IMR-90 (cell line): ENCODE measurements around the gene WARS2. TPM values are rescaled to one million over a fixed set of nuclear protein-coding genes. Genes with fewer than 3 reads are reported as not detected.

Experiments used
- ATAC-seq: fragments of 200-7000 bp; cut with Tn5 transposase; 2 replicates; pipeline ENCODE4 v1.9.1; 2020; ENCODE audit warnings: low read depth, mild to moderate bottlenecking, moderate library complexity
- BruUV-seq: library from RNA; stranded (reverse); fragments of 400-500 nt; replicated peaks from 2 replicates; lab custom pipeline; 2021; lab: Mats Ljungman, UMichigan
- CTCF ChIA-PET: fragments of 300-600 bp; formaldehyde crosslinking; extraction: SDS; loops from one replicate; lab custom pipeline; 2021; ENCODE audit warnings: antibody characterized with exemption; lab: Yijun Ruan, JAX
- POLR2A ChIA-PET: fragments of 300-600 bp; sonication (Branson Sonifier 250); formaldehyde crosslinking; loops from one replicate; lab custom pipeline; 2022; ENCODE audit warnings: antibody characterized with exemption; ENCODE audit not compliant: unreplicated experiment; lab: Charles Lee
- DNase-seq: peaks from one replicate; pipeline ENCODE4 v3.0.0; 2013
- H2AFZ ChIP-seq: replicated peaks from 2 replicates; pipeline ENCODE3; 2013; ENCODE audit warnings: low read length, mild to moderate bottlenecking; ENCODE audit not compliant: poor library complexity
- H2AK5ac ChIP-seq: 2 replicates; pipeline ENCODE4 v1.6.1; 2013; ENCODE audit warnings: low read depth, low read length, inconsistent platforms
- H2AK9ac ChIP-seq: replicated peaks from 2 replicates; pipeline ENCODE3; 2013; ENCODE audit warnings: mild to moderate bottlenecking, low read depth, low read length, moderate library complexity; ENCODE audit not compliant: poor library complexity
- H2BK120ac ChIP-seq: 2 replicates; pipeline ENCODE4 v1.6.1; 2013; ENCODE audit warnings: low read depth, low read length, inconsistent platforms
- H2BK15ac ChIP-seq: 3 replicates; pipeline ENCODE4 v1.6.1; 2013; ENCODE audit warnings: low read depth, low read length, inconsistent platforms
- H2BK20ac ChIP-seq: 2 replicates; pipeline ENCODE4 v1.6.1; 2013; ENCODE audit warnings: low read depth, mild to moderate bottlenecking, inconsistent platforms, low read length, moderate library complexity
- H2BK5ac ChIP-seq: 2 replicates; pipeline ENCODE4 v1.6.1; 2013; ENCODE audit warnings: mild to moderate bottlenecking, low read depth, low read length, inconsistent platforms; ENCODE audit not compliant: poor library complexity, severe bottlenecking
- H3K14ac ChIP-seq: replicated peaks from 2 replicates; pipeline ENCODE4 v1.6.1; 2013; ENCODE audit warnings: low read depth, low read length, inconsistent platforms
- H3K18ac ChIP-seq: 2 replicates; pipeline ENCODE4 v1.6.1; 2013; ENCODE audit warnings: low read depth, low read length, control low read depth
- H3K23ac ChIP-seq: 2 replicates; pipeline ENCODE4 v1.6.1; 2013; ENCODE audit warnings: low read depth, low read length, inconsistent platforms
- H3K27ac ChIP-seq: 2 replicates; pipeline ENCODE4 v1.5.1; 2013; ENCODE audit warnings: mild to moderate bottlenecking, control low read depth, low read length; ENCODE audit not compliant: insufficient read depth
- H3K27me3 ChIP-seq: 2 replicates; pipeline ENCODE4 v1.6.1; 2013; ENCODE audit warnings: low read length; ENCODE audit not compliant: control insufficient read depth, insufficient read depth
- H3K36me3 ChIP-seq: 2 replicates; pipeline ENCODE4 v1.6.1; 2013; ENCODE audit warnings: low read length, mixed read lengths; ENCODE audit not compliant: control insufficient read depth, insufficient read depth
- H3K4ac ChIP-seq: 2 replicates; pipeline ENCODE4 v1.6.1; 2013; ENCODE audit warnings: low read depth, low read length, inconsistent platforms
- H3K4me1 ChIP-seq: 2 replicates; pipeline ENCODE4 v1.6.1; 2013; ENCODE audit warnings: low read length, mixed read lengths; ENCODE audit not compliant: control insufficient read depth, insufficient read depth
- H3K4me2 ChIP-seq: 2 replicates; pipeline ENCODE4 v1.6.1; 2013; ENCODE audit warnings: low read depth, mild to moderate bottlenecking, control low read depth, low read length, moderate library complexity
- H3K4me3 ChIP-seq: 2 replicates; pipeline ENCODE4 v1.5.1; 2013; ENCODE audit warnings: low read depth, mild to moderate bottlenecking, control low read depth, low read length, moderate library complexity; ENCODE audit not compliant: insufficient read depth
- H3K56ac ChIP-seq: 2 replicates; pipeline ENCODE4 v1.6.1; 2013; ENCODE audit warnings: low read length, inconsistent platforms; ENCODE audit not compliant: insufficient read depth; ENCODE audit errors: extremely low read depth
- H3K79me1 ChIP-seq, 2 experiments: 2 replicates each; pipeline ENCODE4 v1.6.1; 2013; ENCODE audit warnings: low read length in 2 of 2, inconsistent platforms in 1 of 2, low read depth in 1 of 2
- H3K9ac ChIP-seq: 2 replicates; pipeline ENCODE4 v1.6.1; 2013; ENCODE audit warnings: low read depth, low read length, control low read depth
- H3K9me1 ChIP-seq: 2 replicates; pipeline ENCODE4 v1.6.1; 2013; ENCODE audit warnings: low read length, inconsistent platforms; ENCODE audit not compliant: insufficient read depth
- H3K9me3 ChIP-seq: 2 replicates; pipeline ENCODE4 v1.6.1; 2013; ENCODE audit warnings: low read length; ENCODE audit not compliant: control insufficient read depth, insufficient read depth
- H4K20me1 ChIP-seq: 2 replicates; pipeline ENCODE4 v1.6.1; 2013; ENCODE audit warnings: low read length, inconsistent platforms; ENCODE audit not compliant: insufficient read depth
- H4K5ac ChIP-seq: 2 replicates; pipeline ENCODE4 v1.6.1; 2013; ENCODE audit warnings: mild to moderate bottlenecking, low read depth, low read length, control low read depth
- H4K8ac ChIP-seq, 2 experiments: 2 replicates each; pipeline ENCODE4 v1.6.1; 2013; ENCODE audit warnings: low read depth in 2 of 2, low read length in 2 of 2, control low read depth in 1 of 2, inconsistent platforms in 1 of 2
- H4K91ac ChIP-seq: 2 replicates; pipeline ENCODE4 v1.6.1; 2013; ENCODE audit warnings: low read depth, low read length, inconsistent platforms; ENCODE audit not compliant: insufficient read depth
- BHLHE40 ChIP-seq: fragments of 150-350 bp; IDR thresholded peaks from 2 replicates; pipeline ENCODE4 v1.6.1; 2016; ENCODE audit warnings: mild to moderate bottlenecking, low read depth, low read length
- CEBPB ChIP-seq: IDR thresholded peaks from 2 replicates; pipeline ENCODE4 v1.6.1; 2012; ENCODE audit warnings: low read depth, low read length, improper control_type of control experiment
- CHD1 ChIP-seq: IDR thresholded peaks from 2 replicates; pipeline ENCODE4 v1.6.1; 2012; ENCODE audit warnings: low read depth, low read length, improper control_type of control experiment
- ELK1 ChIP-seq: fragments of 150-350 bp; IDR thresholded peaks from 2 replicates; pipeline ENCODE4 v1.6.1; 2016; ENCODE audit warnings: low read depth, mild to moderate bottlenecking, low read length, moderate library complexity, borderline replicate concordance
- FOS ChIP-seq: fragments of 150-350 bp; IDR thresholded peaks from 2 replicates; pipeline ENCODE4 v1.6.1; 2016; ENCODE audit warnings: low read depth, low read length
- MAFK ChIP-seq: IDR thresholded peaks from 2 replicates; pipeline ENCODE4 v1.6.1; 2012; ENCODE audit warnings: low read depth, low read length, improper control_type of control experiment
- MAZ ChIP-seq: IDR thresholded peaks from 2 replicates; pipeline ENCODE4 v1.6.1; 2012; ENCODE audit warnings: low read depth, mild to moderate bottlenecking, low read length, improper control_type of control experiment, moderate library complexity, borderline replicate concordance
- MXI1 ChIP-seq: IDR thresholded peaks from 2 replicates; pipeline ENCODE4 v1.6.1; 2012; ENCODE audit warnings: low read depth, mild to moderate bottlenecking, low read length, moderate library complexity, borderline replicate concordance
- NFE2L2 ChIP-seq: fragments of 150-350 bp; IDR thresholded peaks from 2 replicates; pipeline ENCODE4 v1.6.1; 2016; ENCODE audit warnings: low read depth, mild to moderate bottlenecking, low read length
- POLR2A ChIP-seq: IDR thresholded peaks from 2 replicates; pipeline ENCODE4 v1.6.1; 2012; ENCODE audit warnings: mild to moderate bottlenecking, low read depth, low read length
- RAD21 ChIP-seq: IDR thresholded peaks from 2 replicates; pipeline ENCODE4 v1.6.1; 2012; ENCODE audit warnings: low read length, improper control_type of control experiment
- RCOR1 ChIP-seq: IDR thresholded peaks from 2 replicates; pipeline ENCODE4 v1.6.1; 2012; ENCODE audit warnings: mild to moderate bottlenecking, low read length, improper control_type of control experiment; ENCODE audit not compliant: insufficient replicate concordance
- RFX5 ChIP-seq: IDR thresholded peaks from 2 replicates; pipeline ENCODE4 v1.8.0; 2012; ENCODE audit warnings: low read depth, mild to moderate bottlenecking, low read length, moderate library complexity
- USF2 ChIP-seq: fragments of 150-350 bp; IDR thresholded peaks from 2 replicates; pipeline ENCODE4 v1.6.1; 2017; ENCODE audit warnings: mild to moderate bottlenecking, antibody characterized with exemption, low read length, low read depth
- WGBS, 2 experiments: methylation state at CpG; one replicate each; pipeline versions ENCODE4 v1.1.5 to v1.1.7; 2013; ENCODE audit warnings: missing lambda C conversion rate in 2 of 2; ENCODE audit not compliant: insufficient read length in 1 of 2; ENCODE audit errors: extremely low coverage in 2 of 2; 5-methylcytosine and 5-hydroxymethylcytosine counted together
- dilution Hi-C: fragments of 300-500 bp; cut with HindIII; formaldehyde crosslinking; loops from one replicate; pipeline ENCODE4 v1.14.3; 2018; ENCODE audit warnings: low sequenced_read_pairs; ENCODE audit not compliant: unreplicated experiment
- in situ Hi-C: fragments of 300-500 bp; cut with MboI; formaldehyde crosslinking; loops from 3 replicates; pipeline ENCODE4 v1.14.3; 2019; ENCODE audit warnings: low sequenced_read_pairs, inconsistent platforms, mixed read lengths
- intact Hi-C: fragments of 100-400 bp; cut with micrococcal nuclease; formaldehyde crosslinking; loops from 2 replicates; pipeline ENCODE4 v1.10.0; 2022
- polyA plus RNA-seq, 3 experiments: library from polyadenylated mRNA; depleted of rRNA; stranded (reverse); fragments of >200 nt; gene quantifications; 2 replicates each; pipeline ENCODE4 v1.2.3, GENCODE V29; 2012; ENCODE audit warnings: low replicate concordance in 1 of 3
- total RNA-seq: library from RNA; depleted of rRNA; stranded (reverse); fragments of >200 nt; gene quantifications from 2 replicates; pipeline ENCODE4 v1.2.3, GENCODE V29; 2012
- TF ChIP-seq, protein P1 (sequence below): conservative IDR thresholded peaks from 2 replicates; pipeline ENCODE4 v1.5.1; 2012; ENCODE audit warnings: mild to moderate bottlenecking, low read depth, low read length, improper control_type of control experiment

The WARS2 gene
- total and polyA plus RNA-seq, 2 of the 4 experiments (the other 2 are of a cell fraction) = 5.7 to 20.3 TPM

DNA sequence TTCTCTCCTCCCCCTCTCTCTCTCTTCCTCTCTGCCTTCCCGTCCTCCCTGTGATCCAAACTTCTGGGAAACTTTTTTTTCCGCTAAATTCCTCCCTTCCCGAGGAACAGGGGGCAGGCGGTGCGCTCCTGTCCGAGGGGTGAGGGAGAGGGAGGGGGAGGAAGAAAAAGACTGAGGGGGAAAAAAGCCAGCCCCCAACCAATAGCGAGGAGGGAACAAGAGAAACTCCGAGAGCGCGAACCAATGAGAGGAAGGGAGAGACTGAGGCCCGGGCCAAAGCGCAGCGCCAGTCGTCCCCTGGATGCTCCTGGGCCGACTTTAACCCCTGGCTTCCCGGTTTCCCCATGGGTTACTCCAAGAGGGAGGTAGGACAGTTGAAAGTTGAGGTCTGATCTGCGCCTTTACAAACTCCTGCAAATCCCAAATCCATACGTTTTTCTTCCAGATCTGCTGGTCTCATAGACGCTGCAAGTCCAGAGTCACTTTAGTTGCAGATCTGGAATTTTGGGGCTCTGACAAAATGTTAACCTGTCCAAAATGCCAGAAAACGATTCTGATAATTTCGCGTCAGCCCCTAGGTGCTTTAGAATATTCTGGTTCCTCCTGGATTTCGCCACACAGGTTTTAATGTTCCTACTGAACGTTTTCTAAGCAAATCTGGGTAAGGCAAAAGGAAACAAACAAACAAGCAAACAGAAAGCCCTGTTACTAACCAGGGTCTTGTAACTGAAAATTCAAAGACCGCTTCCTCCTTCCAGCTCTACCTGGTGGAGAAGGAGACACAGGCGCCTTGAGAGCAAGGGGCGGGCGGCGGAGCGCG is 152.1 kb downstream of the WARS2 start, which contains the start of gene TBX15:
Gene TBX15, minus strand, starts transcription at position 158 of the 820 bp plus-strand sequence. CDS start 548 bp downstream, outside the sequence.
- Histone ChIP-seq H3K36me3 (no peaks in the 10 kb centered on the region), H4K20me1 (no peaks in the 10 kb centered on the region), H3K4ac (no peak within 1 kb of the TSS), H3K18ac (no peak within 1 kb of the TSS), H2BK120ac (no peak within 1 kb of the TSS), H3K9ac (no peak within 1 kb of the TSS), H3K4me1 (no peaks in the 10 kb centered on the region), H3K4me3 (peak within 1 kb of the TSS; percentile 18; the same call in 1 of the 2 replicates), H3K56ac (no peak within 1 kb of the TSS), H2BK20ac (no peak within 1 kb of the TSS), H4K5ac (no peak within 1 kb of the TSS), H3K27ac (no peak within 1 kb of the TSS), H3K14ac (no peak within 1 kb of the TSS), H4K91ac (no peak within 1 kb of the TSS), H2BK15ac (no peak within 1 kb of the TSS), H3K27me3 (peaks cover 100% of the 10 kb centered on the region), H2AK9ac (no peak within 1 kb of the TSS), H3K9me3 (peaks cover 33% of the 10 kb centered on the region), H2AK5ac (no peak within 1 kb of the TSS), H4K8ac (no peak within 1 kb of the TSS), H3K9me1 (no peaks in the 10 kb centered on the region), H2BK5ac (no peak within 1 kb of the TSS), H3K4me2 (peak within 1 kb of the TSS; percentile 56; the same call in 1 of the 2 replicates), H3K79me1 (no peaks in the 10 kb centered on the region), H3K23ac (no peak within 1 kb of the TSS), H2AFZ (peak within 1 kb of the TSS; percentile 73)
- intact Hi-C loops = no loop called here
- ATAC-seq = no peak
- WGBS, 2 experiments = 0% methylated on average over 1 of the region's 31 CpGs; no CpG with 5 or more reads in 1 of the 2 experiments
- POLR2A ChIA-PET = no interaction called here
- in situ Hi-C loops = loop anchor here (10.0 kb wide), 1 partner anchor 834 kb away; no protein-coding TSS in a partner anchor
- dilution Hi-C loops = no loop called here
- BruUV-seq = no TSS peak
- CTCF ChIA-PET = no interaction called here
- no peak for DNase-seq
- TF ChIP-seq ELK1 (no peak), CEBPB (no peak), RFX5 (no peak), RCOR1 (no peak), BHLHE40 (no peak), MXI1 (no peak), MAZ (no peak), FOS (no peak), CHD1 (no peak), POLR2A (no peak), USF2 (no peak), NFE2L2 (no peak), RAD21 (no peak), MAFK (no peak)
- TF ChIP-seq, protein P1, sequence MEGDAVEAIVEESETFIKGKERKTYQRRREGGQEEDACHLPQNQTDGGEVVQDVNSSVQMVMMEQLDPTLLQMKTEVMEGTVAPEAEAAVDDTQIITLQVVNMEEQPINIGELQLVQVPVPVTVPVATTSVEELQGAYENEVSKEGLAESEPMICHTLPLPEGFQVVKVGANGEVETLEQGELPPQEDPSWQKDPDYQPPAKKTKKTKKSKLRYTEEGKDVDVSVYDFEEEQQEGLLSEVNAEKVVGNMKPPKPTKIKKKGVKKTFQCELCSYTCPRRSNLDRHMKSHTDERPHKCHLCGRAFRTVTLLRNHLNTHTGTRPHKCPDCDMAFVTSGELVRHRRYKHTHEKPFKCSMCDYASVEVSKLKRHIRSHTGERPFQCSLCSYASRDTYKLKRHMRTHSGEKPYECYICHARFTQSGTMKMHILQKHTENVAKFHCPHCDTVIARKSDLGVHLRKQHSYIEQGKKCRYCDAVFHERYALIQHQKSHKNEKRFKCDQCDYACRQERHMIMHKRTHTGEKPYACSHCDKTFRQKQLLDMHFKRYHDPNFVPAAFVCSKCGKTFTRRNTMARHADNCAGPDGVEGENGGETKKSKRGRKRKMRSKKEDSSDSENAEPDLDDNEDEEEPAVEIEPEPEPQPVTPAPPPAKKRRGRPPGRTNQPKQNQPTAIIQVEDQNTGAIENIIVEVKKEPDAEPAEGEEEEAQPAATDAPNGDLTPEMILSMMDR = no peak
